Stimulated activated CD8-positive, alpha-beta memory T cell treated with anti-CD3 and anti-CD28 coated beads, Interleukin-4, amount 100 ng/mL, for 1 hour (primary cell): Measurements from ENCODE around the gene ITPRIPL1.
A peak's percentile ranks its signal among the peaks of the same experiment; 100 is the strongest.

Source experiments
- DNase-seq, 2 donors: peaks; one replicate each; pipeline ENCODE4 v3.0.0-alpha.2; 2020; ENCODE audit warnings: low read depth in 2 of 2, low spot score in 1 of 2

Gene ITPRIPL1

GRCh38 chr2:96353606-96354101 lies 28.5 kb downstream of the ITPRIPL1 start:
- DNase-seq = no peak

DNA sequence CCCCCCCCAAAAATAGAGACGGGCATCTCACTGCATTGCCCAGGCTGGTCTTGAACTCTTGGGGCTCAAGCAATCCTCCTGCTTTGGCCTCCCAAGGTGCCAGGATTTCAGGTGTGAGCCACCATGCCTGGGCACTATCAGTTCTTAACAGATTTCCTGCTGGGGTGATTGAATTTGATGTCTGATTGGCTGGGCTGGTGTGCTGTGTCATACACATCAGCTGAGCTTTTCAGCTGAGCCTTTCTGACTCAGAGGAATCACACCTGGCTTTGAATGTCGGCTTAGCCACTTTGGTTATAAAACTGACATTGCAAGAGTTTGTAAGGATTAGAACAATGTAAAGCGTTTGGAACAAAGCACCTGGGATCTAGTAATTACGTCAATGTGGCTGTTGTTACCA lies 29.4 kb downstream of the ITPRIPL1 start:
- no peak for DNase-seq

- no peak for DNase-seq
These were observed 31.8 kb downstream of the ITPRIPL1 start for GRCh38 chr2:96356889-96357288.

DNA sequence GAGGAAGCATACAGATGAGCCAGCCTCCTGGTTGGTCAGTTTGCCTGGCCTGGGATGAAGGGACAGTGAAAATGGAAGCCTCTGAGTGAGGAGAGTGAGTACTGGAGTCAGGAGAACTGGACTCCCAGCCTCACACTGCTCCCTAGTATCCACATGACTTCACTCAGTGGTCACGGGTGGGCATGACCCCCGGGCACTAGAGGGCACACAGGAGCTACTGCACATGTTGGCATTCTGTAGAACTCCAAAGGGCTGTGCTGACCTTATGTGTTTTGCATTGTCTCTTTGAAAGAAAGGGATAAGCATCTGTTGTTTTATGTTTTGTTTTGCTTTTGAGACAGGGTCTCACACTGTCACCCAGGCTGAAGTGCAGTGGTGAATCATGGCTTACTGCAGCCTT lies 34.2 kb downstream of the ITPRIPL1 start:
- peak in 1 of 2 donors; percentile 32 for DNase-seq

DNA sequence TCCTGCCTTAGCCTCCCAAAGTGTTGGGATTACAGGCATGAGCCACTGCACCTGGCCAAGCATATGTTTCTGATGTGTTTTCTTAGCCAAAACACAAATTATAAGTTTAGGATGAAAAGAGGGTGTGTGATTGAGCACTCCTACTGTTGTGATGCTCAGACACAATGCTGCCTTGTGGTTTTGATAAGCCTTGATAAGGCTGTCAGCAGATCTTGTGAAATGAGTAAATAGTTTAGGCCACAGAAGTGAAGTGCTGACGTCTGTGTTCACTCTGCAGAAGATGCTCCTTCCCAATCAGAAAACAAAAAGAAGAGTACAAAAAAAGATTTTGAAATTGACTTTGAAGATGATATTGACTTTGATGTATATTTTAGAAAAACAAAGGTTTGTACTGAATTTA lies 34.7 kb downstream of the ITPRIPL1 start:
- no peak for DNase-seq

DNA sequence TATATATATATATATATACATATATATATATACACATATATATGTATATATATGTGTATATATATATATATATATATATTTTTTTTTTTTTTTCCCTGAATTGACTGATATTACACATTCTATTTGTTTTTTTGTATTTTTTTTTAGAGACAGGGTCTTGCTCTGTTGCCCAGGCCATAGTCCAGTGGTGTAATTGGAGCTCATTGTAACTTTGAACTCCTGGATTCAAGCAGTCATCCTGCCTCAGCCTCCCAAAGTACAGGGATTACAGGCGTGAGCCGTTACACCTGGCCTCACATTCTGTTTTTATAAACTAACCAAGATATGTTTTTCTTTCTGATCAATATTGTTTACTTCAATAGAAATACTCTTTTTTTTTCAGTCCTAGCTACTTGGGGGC lies 36.6 kb downstream of the ITPRIPL1 start:
- DNase-seq = no peak

- DNase-seq = no peak
These were observed 44.1 kb downstream of the ITPRIPL1 start for GRCh38 chr2:96369186-96369585.

- no peak for DNase-seq
These were observed 49.3 kb downstream of the ITPRIPL1 start for GRCh38 chr2:96374211-96374951.
